HUES6 (cell line): ENCODE data around the gene SVBP.

Experiments used
- H3K27ac ChIP-seq: 2 replicates; pipeline ENCODE4 v1.7.0; 2013; ENCODE audit warnings: low read depth, mild to moderate bottlenecking, low read length, inconsistent platforms
- H3K27me3 ChIP-seq: 2 replicates; pipeline ENCODE4 v1.6.1; 2013; ENCODE audit warnings: low read length; ENCODE audit not compliant: control insufficient read depth, insufficient read depth
- H3K36me3 ChIP-seq: 2 replicates; pipeline ENCODE4 v1.6.1; 2013; ENCODE audit warnings: low read length; ENCODE audit not compliant: control insufficient read depth, insufficient read depth
- H3K4me1 ChIP-seq: 2 replicates; pipeline ENCODE4 v1.6.1; 2013; ENCODE audit warnings: low read length; ENCODE audit not compliant: control insufficient read depth, insufficient read depth
- H3K4me3 ChIP-seq: 2 replicates; pipeline ENCODE4 v1.5.1; 2013; ENCODE audit warnings: low read depth, low read length
- H3K9ac ChIP-seq: one replicate; pipeline ENCODE4 v1.6.1; 2013; ENCODE audit warnings: mild to moderate bottlenecking, low read length
- H3K9me3 ChIP-seq: 2 replicates; pipeline ENCODE4 v1.6.1; 2013; ENCODE audit warnings: low read depth, low read length; ENCODE audit not compliant: control insufficient read depth, insufficient read depth

The SVBP gene

GRCh38 chr1:42761567-42761966, 55.6 kb downstream of the SVBP start:
- H3K4me1 ChIP-seq: peaks cover 5% of the 10 kb centered on the region
- H3K9me3 ChIP-seq: no peaks in the 10 kb centered on the region
- H3K27me3 ChIP-seq: no peaks in the 10 kb centered on the region
- no peak overlapping the region for H3K27ac ChIP-seq
- H3K9ac ChIP-seq: no peak overlapping the region
- H3K36me3 ChIP-seq: peaks cover 34% of the 10 kb centered on the region
- H3K4me3 ChIP-seq: no peak overlapping the region

- H3K4me1 ChIP-seq: no peaks in the 10 kb centered on the region
- H3K9ac ChIP-seq: no peak overlapping the region
- H3K9me3 ChIP-seq: no peaks in the 10 kb centered on the region
- H3K36me3 ChIP-seq: peaks cover 59% of the 10 kb centered on the region
- H3K27ac ChIP-seq: no peak overlapping the region
- no peak overlapping the region for H3K4me3 ChIP-seq
- H3K27me3 ChIP-seq: no peaks in the 10 kb centered on the region
Observed at GRCh38 chr1:42759114-42759513, 58.1 kb downstream of the SVBP start.

GRCh38 chr1:42758641-42759040, 58.6 kb downstream of the SVBP start:
- Histone ChIP-seq H3K9ac (no peak overlapping the region), H3K36me3 (peaks cover 63% of the 10 kb centered on the region), H3K4me1 (no peaks in the 10 kb centered on the region), H3K4me3 (no peak overlapping the region), H3K27me3 (no peaks in the 10 kb centered on the region), H3K27ac (no peak overlapping the region), H3K9me3 (no peaks in the 10 kb centered on the region)

- Histone ChIP-seq H3K36me3 (peaks cover 69% of the 10 kb centered on the region), H3K27me3 (no peaks in the 10 kb centered on the region), H3K9ac (no peak overlapping the region), H3K9me3 (no peaks in the 10 kb centered on the region), H3K4me3 (no peak overlapping the region), H3K27ac (no peak overlapping the region), H3K4me1 (no peaks in the 10 kb centered on the region)
Observed at GRCh38 chr1:42757892-42758275, 59.3 kb downstream of the SVBP start.
